GM12873 (cell line): ENCODE results near the gene BPGM.
A peak's percentile ranks its signal among the peaks of the same experiment; 100 is the strongest.

ENCODE experiments used
- TF ChIP-seq, protein P1 (sequence below): IDR thresholded peaks from 2 replicates; pipeline ENCODE4 v1.5.1; 2012; ENCODE audit warnings: low read depth, mild to moderate bottlenecking, moderate library complexity, low read length, control low read depth; ENCODE audit not compliant: insufficient read depth; ENCODE audit errors: missing control alignments

BPGM gene

DNA sequence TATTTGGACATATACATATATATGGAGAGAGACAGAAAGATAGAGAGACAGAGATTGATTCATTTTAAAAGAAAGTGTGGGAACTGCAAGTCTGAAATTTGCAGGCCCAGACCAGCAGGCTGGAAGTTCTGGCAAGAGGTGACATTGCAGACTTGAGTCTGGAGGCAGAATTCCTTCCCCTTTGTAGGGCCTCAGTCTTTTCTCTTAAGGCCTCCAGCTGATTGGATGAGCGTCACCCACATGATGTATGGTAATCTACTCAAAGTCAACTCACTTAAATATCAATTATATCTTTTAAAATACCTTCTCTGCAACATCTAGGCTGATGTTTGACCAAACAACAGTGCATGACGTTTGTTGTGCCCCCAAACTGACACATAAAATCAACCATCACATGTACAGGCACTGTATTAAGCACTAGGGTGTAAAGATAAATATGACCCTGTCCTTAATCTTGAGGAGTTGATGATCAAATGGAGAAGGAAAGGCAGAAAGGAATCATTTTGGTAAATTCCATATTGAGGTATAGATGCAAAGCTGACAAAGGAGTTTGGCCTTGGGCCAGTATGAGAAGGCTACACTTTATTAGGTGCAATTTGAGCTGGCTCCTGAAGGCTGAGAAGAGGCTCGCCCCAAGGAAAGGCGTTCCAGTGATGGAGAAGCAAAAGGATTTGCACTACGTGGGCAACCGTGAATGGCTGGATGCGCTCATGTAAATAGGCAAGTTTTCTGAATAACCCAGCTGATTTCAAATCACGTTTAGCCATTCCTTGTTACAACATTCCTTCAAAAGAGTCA lies 52.6 kb downstream of the BPGM start:
- TF ChIP-seq, protein P1, sequence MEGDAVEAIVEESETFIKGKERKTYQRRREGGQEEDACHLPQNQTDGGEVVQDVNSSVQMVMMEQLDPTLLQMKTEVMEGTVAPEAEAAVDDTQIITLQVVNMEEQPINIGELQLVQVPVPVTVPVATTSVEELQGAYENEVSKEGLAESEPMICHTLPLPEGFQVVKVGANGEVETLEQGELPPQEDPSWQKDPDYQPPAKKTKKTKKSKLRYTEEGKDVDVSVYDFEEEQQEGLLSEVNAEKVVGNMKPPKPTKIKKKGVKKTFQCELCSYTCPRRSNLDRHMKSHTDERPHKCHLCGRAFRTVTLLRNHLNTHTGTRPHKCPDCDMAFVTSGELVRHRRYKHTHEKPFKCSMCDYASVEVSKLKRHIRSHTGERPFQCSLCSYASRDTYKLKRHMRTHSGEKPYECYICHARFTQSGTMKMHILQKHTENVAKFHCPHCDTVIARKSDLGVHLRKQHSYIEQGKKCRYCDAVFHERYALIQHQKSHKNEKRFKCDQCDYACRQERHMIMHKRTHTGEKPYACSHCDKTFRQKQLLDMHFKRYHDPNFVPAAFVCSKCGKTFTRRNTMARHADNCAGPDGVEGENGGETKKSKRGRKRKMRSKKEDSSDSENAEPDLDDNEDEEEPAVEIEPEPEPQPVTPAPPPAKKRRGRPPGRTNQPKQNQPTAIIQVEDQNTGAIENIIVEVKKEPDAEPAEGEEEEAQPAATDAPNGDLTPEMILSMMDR = no peak

DNA sequence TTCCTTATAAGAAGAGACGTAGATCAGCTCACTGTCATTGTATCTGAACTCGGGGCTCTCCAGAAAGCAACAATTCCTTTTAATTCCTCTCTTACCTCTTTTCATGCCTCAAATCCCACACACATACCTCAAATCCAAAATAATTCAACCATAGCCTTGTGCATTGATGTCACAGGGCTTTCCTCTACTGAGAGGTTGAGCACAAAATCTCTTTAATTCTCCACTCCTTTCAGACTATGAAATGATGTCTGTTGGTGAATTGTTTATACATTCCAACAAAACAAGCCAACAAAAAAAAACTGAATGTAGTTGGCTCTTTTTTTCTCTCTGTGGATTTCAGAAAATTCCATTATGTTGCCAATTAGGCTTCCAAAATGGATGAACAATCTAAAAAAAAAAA lies 53.2 kb downstream of the BPGM start:
- TF ChIP-seq, protein P1 = no peak

DNA sequence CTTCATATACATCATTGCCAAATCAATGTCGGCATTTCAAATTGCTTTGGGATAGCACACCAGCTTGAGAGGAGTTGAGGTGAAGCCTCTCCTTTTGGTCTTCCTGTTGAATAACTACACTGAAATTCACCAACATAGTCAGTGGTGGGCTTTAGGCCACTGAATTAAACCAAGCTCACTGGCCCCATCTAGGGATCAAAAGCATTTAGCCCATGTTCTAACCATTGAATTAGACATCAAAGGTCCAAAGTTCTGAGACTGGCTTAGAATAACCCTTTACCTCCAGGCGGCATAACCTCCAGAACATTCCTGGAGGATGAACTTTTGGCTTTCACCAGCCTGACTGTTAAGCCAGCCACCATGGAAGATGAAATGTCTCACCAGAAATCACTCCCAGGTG lies 54.6 kb downstream of the BPGM start:
- TF ChIP-seq, protein P1 = peak; percentile 50

DNA sequence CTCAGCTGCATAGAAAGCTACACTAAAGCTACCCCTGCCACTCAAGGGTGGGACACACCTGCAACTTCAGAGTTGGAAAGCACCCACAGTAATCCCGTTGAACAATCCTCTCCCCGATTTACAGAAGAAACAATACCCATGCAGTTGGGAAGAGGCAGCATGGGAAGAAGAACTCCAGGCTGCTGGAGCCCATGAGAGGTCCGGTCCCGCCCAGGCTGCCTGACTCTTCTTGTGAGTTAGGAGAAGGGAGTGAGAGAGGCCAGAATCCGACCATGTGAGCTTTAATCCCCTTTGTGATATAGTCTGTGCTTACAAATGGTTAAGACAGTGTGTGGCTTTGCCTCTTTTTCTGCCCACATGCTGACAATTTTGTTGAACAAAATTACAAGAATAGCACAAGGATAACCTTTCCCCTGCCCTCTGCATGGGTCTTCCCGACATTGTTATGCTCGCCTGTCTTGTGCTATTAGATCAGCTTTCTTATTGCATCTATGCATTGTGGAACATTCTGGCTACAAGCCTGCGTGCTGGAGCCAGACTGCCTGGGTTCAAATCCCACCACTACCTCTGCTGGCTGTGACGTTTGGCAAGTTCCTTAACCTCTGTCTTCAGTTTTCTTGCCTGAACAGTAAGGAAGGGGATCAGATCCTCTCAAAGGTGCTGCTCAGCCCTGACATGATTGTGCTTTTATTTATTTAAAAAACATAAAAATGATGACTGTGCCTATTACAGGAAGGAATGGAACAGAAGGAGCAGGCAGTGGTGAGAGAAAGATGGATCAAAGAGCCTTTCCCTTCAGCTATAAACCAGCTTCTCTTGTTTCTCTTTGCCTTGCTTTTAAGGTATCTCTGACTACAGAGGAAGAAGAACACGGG lies 56.0 kb downstream of the BPGM start:
- TF ChIP-seq, protein P1 = no peak

DNA sequence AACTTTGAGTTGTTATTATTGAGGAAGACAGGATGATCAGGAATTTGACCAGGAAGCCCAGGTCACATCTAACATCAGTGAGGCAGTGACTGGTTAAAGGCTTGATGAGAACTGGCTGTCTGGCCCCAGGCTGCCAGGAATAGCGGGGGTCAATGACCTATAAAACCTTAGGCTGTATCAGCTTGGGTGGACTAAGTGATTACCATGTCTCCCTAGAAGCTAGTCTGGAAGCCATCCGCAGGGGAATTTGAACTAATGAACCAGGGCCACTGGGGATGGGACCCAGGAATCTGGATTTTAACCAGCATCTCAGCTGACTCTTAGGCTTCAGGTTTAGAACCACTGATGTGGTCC lies 56.6 kb downstream of the BPGM start:
- TF ChIP-seq, protein P1 = no peak

DNA sequence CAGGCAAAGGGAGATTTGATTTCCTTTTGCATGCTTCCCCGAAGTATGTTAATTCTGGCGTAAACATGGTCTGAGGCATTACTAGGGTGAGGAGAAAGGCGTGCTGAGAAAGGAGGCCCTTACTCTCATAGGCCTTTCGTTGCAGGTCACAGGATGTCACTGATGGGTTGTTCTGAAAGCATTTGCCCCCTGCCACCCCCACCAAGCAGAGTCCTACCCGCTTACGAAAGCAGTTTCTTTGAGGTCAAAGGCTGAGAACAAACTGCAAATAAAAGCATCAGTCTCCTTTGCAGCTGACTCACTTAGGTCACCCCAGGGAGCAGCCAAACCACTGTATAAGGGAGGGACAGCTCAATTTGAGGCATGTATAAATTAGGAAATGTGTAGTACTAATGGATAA lies 57.1 kb downstream of the BPGM start:
- TF ChIP-seq, protein P1 = no peak

DNA sequence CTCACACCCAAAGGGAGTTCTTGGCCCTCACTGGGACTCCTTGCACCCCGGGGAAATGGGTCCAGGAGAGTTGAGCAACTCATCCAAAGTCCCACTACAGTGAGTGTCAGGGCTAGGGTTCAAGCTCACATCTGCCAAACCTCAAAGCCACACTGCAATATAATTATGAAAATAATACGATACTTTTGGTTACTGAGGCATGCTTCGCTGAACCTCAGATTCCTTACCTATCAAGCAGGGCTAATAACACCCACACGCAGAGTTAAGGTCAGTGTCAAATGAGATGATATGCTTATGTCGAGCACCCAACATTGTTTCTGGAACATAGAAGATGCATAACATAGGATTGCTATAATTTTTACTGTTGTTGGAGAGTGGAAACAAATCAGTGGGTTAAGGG lies 58.2 kb downstream of the BPGM start:
- TF ChIP-seq, protein P1 = no peak
